ENCODE data around the gene TIMD4.

DNA sequence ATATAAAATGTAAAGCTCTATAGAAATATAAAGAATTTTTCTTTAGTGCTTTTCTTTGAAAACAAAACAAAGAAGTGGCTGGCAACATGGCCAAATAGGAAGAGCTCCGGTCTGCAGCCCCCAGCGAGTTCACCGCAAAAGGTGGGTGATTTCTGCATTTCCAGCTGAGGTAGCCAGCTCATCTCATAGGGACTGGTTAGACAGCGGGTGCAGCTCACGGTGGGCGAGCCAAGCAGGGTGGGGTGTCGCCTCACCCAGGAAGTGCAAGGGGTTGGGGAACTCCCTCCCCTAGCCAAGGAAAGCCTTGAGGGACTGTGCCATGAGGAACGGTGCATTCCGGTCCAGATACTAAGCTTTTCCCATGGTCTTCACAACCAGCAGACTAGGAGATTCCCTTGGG is 21.0 kb upstream of the TIMD4 start:
- TF ChIP-seq CTCF (IDR thresholded peaks at IDR 0.05) (no peak), POLR2A (IDR thresholded peaks at IDR 0.05) (no peak), EP300 (IDR thresholded peaks at IDR 0.05) (no peak), POLR2AphosphoS5 (IDR thresholded peaks at IDR 0.05) (no peak)

All from stomach (tissue), 4 donors.